ENCODE measurements around the gene TNS3.
"Not testable (repeated sequence)": the region's sequence is repeated elsewhere in the genome, so short reads cannot be mapped to it uniquely, and the experiment has no call there.

GRCh38 chr7:47586161-47586670 is 4.3 kb upstream of the TNS3 start:
- not testable (repeated sequence) for TF ChIP-seq POLR2AphosphoS5, GABPA (IDR thresholded peaks at IDR 0.05; ENCODE audit: low read depth)
- TF ChIP-seq, protein P1, sequence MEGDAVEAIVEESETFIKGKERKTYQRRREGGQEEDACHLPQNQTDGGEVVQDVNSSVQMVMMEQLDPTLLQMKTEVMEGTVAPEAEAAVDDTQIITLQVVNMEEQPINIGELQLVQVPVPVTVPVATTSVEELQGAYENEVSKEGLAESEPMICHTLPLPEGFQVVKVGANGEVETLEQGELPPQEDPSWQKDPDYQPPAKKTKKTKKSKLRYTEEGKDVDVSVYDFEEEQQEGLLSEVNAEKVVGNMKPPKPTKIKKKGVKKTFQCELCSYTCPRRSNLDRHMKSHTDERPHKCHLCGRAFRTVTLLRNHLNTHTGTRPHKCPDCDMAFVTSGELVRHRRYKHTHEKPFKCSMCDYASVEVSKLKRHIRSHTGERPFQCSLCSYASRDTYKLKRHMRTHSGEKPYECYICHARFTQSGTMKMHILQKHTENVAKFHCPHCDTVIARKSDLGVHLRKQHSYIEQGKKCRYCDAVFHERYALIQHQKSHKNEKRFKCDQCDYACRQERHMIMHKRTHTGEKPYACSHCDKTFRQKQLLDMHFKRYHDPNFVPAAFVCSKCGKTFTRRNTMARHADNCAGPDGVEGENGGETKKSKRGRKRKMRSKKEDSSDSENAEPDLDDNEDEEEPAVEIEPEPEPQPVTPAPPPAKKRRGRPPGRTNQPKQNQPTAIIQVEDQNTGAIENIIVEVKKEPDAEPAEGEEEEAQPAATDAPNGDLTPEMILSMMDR (IDR thresholded peaks at IDR 0.05; ENCODE audit: insufficient read depth, low read length), result not testable (repeated sequence)
- TF ChIP-seq, protein P2, sequence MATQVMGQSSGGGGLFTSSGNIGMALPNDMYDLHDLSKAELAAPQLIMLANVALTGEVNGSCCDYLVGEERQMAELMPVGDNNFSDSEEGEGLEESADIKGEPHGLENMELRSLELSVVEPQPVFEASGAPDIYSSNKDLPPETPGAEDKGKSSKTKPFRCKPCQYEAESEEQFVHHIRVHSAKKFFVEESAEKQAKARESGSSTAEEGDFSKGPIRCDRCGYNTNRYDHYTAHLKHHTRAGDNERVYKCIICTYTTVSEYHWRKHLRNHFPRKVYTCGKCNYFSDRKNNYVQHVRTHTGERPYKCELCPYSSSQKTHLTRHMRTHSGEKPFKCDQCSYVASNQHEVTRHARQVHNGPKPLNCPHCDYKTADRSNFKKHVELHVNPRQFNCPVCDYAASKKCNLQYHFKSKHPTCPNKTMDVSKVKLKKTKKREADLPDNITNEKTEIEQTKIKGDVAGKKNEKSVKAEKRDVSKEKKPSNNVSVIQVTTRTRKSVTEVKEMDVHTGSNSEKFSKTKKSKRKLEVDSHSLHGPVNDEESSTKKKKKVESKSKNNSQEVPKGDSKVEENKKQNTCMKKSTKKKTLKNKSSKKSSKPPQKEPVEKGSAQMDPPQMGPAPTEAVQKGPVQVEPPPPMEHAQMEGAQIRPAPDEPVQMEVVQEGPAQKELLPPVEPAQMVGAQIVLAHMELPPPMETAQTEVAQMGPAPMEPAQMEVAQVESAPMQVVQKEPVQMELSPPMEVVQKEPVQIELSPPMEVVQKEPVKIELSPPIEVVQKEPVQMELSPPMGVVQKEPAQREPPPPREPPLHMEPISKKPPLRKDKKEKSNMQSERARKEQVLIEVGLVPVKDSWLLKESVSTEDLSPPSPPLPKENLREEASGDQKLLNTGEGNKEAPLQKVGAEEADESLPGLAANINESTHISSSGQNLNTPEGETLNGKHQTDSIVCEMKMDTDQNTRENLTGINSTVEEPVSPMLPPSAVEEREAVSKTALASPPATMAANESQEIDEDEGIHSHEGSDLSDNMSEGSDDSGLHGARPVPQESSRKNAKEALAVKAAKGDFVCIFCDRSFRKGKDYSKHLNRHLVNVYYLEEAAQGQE (IDR thresholded peaks at IDR 0.05; ENCODE audit: insufficient replicate concordance, low read depth), result not testable (repeated sequence)

All from HL-60 (cell line).